ENCODE data around the gene TNFRSF1A. TPM values are rescaled to one million over a fixed set of nuclear protein-coding genes. Genes with fewer than 3 reads are reported as not detected.

The TNFRSF1A gene
- polyA plus RNA-seq, 1 donor (not counting 4 experiments of a cell fraction or from before 2014, with no cell fraction given), result 101 TPM

- Histone ChIP-seq H3K4me3 (ENCODE audit: control insufficient read depth in 2 of 3, extremely low read depth in 1 of 3, insufficient read depth in 2 of 3, low read depth in 1 of 3, low read length in 3 of 3) (no peak overlapping the region), H3K4me1 (ENCODE audit: control insufficient read depth, extremely low read depth, insufficient read depth, low read length) (peaks cover 51% of the 10 kb centered on the region), H3K9me1 (ENCODE audit: control insufficient read depth, extremely low read depth, insufficient read depth, low read length) (no peaks in the 10 kb centered on the region), H4K20me1 (ENCODE audit: control insufficient read depth, extremely low read depth, insufficient read depth, low read length) (no peaks in the 10 kb centered on the region), H3K36me3 (ENCODE audit: control insufficient read depth in 2 of 2, extremely low read depth in 1 of 2, insufficient read depth in 2 of 2, low read length in 2 of 2) (no peaks in the 10 kb centered on the region), H2AFZ (ENCODE audit: control insufficient read depth, low read length) (no peak overlapping the region), H3K9me3 (ENCODE audit: control insufficient read depth, low read depth, low read length) (no peaks in the 10 kb centered on the region), H3K27ac (ENCODE audit: control insufficient read depth, insufficient read depth, low read length) (no peak overlapping the region), H3K9ac (ENCODE audit: control insufficient read depth, extremely low read depth, insufficient read depth, low read length) (no peak overlapping the region), H3K79me2 (ENCODE audit: control insufficient read depth, insufficient read depth, low read length) (peaks cover 10% of the 10 kb centered on the region), H3K4me2 (ENCODE audit: control insufficient read depth, extremely low read depth, insufficient read depth, low read depth, low read length) (no peak overlapping the region), H3K27me3 (ENCODE audit: control insufficient read depth, extremely low read depth, insufficient read depth, low read length) (no peaks in the 10 kb centered on the region)
- FAIRE-seq (peak; percentile 44), DNase-seq (ENCODE audit: low read depth, low spot score) (no peak)
- TF ChIP-seq EZH2 (IDR thresholded peaks at IDR 0.05; ENCODE audit: low read length), result no peak
- TF ChIP-seq CTCF (optimal IDR thresholded peaks at IDR 0.05 in 1 of 3, IDR thresholded peaks at IDR 0.05 in 1 of 3, conservative IDR thresholded peaks at IDR 0.05 in 1 of 3; ENCODE audit: extremely low read depth in 1 of 3, insufficient read depth in 2 of 3, low read length in 3 of 3), result no peak
- dilution Hi-C loops (cut with MboI; ENCODE audit: extremely low pct_ligation_motif_present, low sequenced_read_pairs), result no loop called here
Observed at GRCh38 chr12:6367969-6368892, 26.4 kb upstream of the TNFRSF1A start.

GRCh38 chr12:6367065-6367968 lies 25.4 kb upstream of the TNFRSF1A start:
- H3K9ac ChIP-seq (ENCODE audit: control insufficient read depth, extremely low read depth, insufficient read depth, low read length), result no peak overlapping the region
- no peak overlapping the region for H3K4me2 ChIP-seq (ENCODE audit: control insufficient read depth, extremely low read depth, insufficient read depth, low read depth, low read length)
- H3K36me3 ChIP-seq (ENCODE audit: control insufficient read depth in 2 of 2, extremely low read depth in 1 of 2, insufficient read depth in 2 of 2, low read length in 2 of 2), result no peaks in the 10 kb centered on the region
- H3K27me3 ChIP-seq (ENCODE audit: control insufficient read depth, extremely low read depth, insufficient read depth, low read length), result no peaks in the 10 kb centered on the region
- no peak overlapping the region for H3K27ac ChIP-seq (ENCODE audit: control insufficient read depth, insufficient read depth, low read length)
- peaks cover 42% of the 10 kb centered on the region for H3K4me1 ChIP-seq (ENCODE audit: control insufficient read depth, extremely low read depth, insufficient read depth, low read length)
- H3K4me3 ChIP-seq (ENCODE audit: control insufficient read depth in 2 of 3, extremely low read depth in 1 of 3, insufficient read depth in 2 of 3, low read depth in 1 of 3, low read length in 3 of 3), result no peak overlapping the region
- no peaks in the 10 kb centered on the region for H3K9me1 ChIP-seq (ENCODE audit: control insufficient read depth, extremely low read depth, insufficient read depth, low read length)
- no peak overlapping the region for H2AFZ ChIP-seq (ENCODE audit: control insufficient read depth, low read length)
- peaks cover 10% of the 10 kb centered on the region for H3K79me2 ChIP-seq (ENCODE audit: control insufficient read depth, insufficient read depth, low read length)
- DNase-seq (ENCODE audit: low read depth, low spot score) (no peak), FAIRE-seq (peak; percentile 71)
- dilution Hi-C loops (cut with MboI; ENCODE audit: extremely low pct_ligation_motif_present, low sequenced_read_pairs), result no loop called here
- no peaks in the 10 kb centered on the region for H3K9me3 ChIP-seq (ENCODE audit: control insufficient read depth, low read depth, low read length)
- no peaks in the 10 kb centered on the region for H4K20me1 ChIP-seq (ENCODE audit: control insufficient read depth, extremely low read depth, insufficient read depth, low read length)
- TF ChIP-seq CTCF (optimal IDR thresholded peaks at IDR 0.05 in 1 of 3, IDR thresholded peaks at IDR 0.05 in 1 of 3, conservative IDR thresholded peaks at IDR 0.05 in 1 of 3; ENCODE audit: extremely low read depth in 1 of 3, insufficient read depth in 2 of 3, low read length in 3 of 3) (peak in 1 of 3 experiments; percentile 43), EZH2 (IDR thresholded peaks at IDR 0.05; ENCODE audit: low read length) (no peak)

Data from keratinocyte (primary cell).